ENCODE measurements around the gene TBC1D3B. TPM values are rescaled to one million over a fixed set of nuclear protein-coding genes. Genes with fewer than 3 reads are reported as not detected.
"Not testable (repeated sequence)": the region's sequence is repeated elsewhere in the genome, so short reads cannot be mapped to it uniquely, and the experiment has no call there.

TBC1D3B gene
- 10 to 100 TPM in 2 of 4 donors, 1 to 10 TPM in 2; 4.5 to 22.6 (median 12.3) TPM for polyA plus RNA-seq (ENCODE audit: insufficient read length in 4 of 4)

DNA sequence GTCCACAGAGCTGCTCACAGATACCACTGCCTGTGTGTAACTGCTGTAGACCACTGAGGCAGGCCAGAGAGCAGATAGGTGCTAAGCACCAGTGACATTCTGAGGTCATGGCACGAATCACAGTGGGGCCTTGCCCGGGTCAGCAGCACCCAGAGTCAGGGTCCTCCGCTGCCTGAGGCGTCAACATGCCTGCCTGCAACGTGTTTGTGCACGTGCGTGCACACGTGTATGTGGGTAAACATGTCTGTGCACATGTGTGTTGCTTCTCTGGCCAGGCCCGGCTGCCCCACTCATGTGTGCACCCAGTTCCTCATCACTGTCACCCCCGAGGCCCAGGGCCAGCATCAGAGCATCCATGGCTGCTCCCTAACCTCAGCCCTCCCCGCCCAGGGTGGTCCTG lies at the start of gene TBC1D3B:
Gene TBC1D3B (minus strand): TSS at position 101 of the 400 bp plus-strand sequence. CDS start 1,586 bp downstream, outside the sequence.
- not testable (repeated sequence) for DNase-seq (ENCODE audit: low read depth in 4 of 4, low spot score in 2 of 4)

DNA sequence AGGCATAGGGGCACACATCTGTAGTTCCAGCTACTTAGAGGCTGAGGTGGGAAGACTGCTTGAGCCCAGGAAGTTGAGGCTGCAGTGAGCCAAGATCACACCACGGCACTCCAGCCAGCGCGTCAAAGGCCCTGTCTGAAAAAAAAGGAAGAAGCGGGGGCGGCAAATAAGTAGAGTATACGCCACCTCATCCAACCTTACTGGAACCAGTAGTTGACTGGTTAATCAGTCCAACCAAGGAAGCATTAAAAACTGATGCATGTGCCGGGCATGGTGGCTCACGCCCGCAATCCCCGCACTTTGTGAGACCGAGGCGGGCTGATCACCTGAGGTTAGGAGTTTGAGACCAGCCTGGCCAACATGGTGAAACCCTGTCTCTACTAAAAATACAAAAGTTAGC lies 46.5 kb upstream of the TBC1D3B start:
- DNase-seq (ENCODE audit: low read depth in 4 of 4, low spot score in 2 of 4), result not testable (repeated sequence)

DNA sequence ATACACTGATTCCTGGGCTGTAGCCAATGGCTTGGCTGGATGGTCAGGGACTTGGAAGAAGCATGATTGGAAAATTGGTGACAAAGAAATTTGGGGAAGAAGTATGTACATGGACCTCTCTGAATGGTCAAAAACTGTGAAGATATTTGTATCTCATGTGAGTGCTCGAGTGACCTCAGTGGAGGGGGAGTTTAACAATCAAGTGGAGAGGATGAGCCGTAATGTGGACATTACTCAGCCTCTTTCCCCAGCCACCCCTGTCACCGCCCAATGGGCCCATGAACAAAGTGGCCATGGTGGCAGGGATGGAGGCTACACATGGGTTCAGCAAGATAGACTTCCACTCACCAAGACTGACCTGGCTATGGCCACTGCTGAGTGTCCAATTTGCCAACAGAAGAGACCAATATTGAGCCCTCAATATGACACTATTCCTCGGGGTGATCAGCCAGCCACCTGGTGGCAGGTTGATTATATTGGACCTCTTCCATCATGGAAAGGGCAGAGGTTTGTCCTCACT lies 45.2 kb upstream of the TBC1D3B start:
- not testable (repeated sequence) for DNase-seq (ENCODE audit: low read depth in 4 of 4, low spot score in 2 of 4)

DNA sequence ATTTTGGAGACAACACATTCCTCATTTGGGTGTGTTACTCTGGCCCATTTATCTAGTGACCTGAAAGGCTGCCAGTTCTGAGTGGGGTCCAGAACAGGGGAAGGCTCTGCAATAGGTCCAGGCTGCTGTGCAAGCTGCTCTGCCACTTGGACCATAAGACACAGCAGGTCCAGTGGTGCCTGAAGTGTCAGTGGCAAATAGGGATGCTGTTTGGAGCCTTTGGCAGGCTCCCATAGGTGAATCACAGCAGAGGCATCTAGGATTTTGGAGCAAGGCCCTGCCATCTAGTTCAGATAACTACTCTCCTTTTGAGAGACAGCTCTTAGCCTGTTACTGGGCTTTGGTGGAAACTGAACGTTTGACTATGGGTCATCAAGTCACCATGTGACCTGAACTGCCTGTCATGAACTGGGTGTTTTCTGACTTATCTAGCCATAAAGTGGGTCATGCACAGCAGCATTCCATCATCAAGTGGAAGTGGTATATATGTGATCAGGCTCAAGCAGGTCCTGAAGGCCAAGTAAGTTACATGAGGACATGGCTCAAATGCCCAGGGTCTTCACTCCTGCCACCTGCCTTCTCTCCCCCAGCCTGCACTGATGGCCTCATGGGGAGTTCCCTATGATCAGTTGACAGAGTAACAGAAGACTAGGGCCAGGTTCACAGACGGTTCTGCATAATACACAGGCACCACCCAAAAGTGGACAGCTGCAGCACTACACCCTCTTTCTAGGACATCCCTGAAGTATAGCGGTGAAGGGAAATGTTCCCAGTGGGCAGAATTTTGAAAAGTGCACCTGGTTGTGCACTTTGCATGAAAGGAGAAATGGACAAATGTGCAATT lies 44.5 kb upstream of the TBC1D3B start:
- not testable (repeated sequence) for DNase-seq (ENCODE audit: low read depth in 4 of 4, low spot score in 2 of 4)

DNA sequence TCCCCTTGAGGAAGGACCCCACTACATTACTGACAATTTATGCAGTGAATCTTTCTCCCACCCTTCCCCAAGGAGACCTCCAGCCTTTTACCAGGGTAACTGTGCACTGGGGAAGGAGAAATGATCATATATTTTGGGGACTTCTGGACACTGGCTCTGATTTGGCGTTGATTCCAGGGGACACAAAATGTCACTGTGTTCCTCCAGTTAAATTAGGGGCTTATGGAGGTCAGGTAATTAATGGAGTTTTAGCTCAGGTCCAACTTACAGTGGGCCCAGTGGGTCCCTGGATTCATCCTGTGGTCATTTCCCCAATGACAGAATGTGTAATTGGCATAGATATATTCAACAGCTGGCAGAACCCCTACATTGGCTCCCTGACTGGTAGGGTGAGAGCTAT lies 43.1 kb upstream of the TBC1D3B start:
- not testable (repeated sequence) for DNase-seq (ENCODE audit: low read depth in 4 of 4, low spot score in 2 of 4)

DNA sequence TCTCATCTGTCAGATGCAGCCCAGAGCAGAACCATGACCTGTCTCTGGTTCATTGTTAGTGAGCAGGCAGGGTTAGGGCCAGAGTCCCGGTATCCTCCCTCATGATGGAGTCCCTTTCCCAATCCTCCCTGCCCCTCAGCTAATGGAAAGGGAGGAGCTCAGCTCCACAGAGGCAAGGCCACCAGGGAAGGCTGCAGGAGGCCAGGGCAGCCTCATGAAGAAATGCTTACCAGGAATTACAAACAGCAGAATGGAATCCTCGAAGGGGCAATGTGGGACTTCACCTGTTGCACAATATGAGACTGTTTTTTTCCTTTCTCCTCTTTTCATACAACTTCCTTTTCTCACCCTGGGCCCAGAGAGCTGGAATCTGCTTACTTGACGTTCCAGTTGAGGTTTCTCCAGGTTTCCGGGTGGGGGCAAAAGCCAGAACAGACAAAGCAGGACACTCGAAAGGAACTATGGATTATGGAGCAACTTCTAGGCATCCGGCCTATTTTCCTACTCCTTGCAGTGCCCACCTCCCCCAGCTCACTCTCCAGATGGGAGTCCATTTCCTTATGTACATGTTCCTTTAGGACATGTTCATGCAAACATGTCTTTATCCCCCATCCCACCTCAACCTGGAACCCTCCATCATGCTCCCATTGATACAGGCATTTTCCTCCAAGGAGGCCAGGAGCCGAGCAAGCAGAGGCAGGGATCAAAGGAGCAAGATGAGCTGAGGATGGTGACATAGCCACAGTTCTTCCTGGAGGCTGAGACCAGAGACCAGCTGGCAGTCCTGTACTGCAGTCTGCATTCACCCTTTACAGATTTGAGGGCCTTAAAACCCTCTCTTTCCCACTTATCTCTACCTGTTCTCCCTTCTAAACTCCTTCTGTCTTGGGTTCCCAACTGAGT lies 39.2 kb upstream of the TBC1D3B start:
- DNase-seq (ENCODE audit: low read depth in 4 of 4, low spot score in 2 of 4), result not testable (repeated sequence)

DNA sequence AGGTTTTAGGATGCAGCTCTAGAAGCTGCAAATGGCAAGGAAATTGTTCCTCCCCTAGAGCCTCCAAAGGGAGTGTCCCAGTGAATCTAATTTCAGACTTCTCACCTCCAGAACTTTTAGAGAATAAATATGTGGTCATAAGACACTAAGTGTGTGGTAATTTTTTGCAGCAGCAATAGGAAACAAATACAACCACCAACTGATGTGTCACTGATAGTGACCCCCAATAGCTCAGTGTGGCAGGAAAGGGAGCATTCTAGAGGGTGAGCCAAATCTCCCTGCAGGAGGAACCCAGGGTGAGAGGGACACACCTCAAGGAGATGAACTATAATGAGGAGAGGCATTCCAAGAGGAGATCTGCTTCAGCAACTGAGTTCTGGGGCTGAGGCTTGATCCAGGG lies 38.5 kb upstream of the TBC1D3B start:
- DNase-seq (ENCODE audit: low read depth in 4 of 4, low spot score in 2 of 4), result no peak

DNA sequence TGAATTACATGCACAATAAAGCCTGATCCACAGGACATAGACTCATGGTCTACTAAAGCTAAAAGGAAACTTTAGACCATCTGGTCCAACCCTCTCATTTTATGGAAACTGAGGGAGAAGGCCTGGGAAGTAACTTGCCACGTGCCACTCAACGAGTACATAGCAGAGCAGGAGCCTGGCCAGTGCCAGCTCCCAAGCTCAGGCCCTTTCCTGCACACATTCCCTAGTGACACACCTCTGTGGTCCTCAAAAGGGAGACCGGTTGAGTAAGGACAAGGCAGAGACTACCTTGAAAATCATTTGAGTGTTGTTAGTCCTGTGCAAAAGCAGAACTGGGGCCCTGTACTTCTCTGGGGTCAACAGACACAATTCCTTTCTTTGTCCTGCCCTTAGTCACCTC lies 37.3 kb upstream of the TBC1D3B start:
- DNase-seq (ENCODE audit: low read depth in 4 of 4, low spot score in 2 of 4), result no peak

DNA sequence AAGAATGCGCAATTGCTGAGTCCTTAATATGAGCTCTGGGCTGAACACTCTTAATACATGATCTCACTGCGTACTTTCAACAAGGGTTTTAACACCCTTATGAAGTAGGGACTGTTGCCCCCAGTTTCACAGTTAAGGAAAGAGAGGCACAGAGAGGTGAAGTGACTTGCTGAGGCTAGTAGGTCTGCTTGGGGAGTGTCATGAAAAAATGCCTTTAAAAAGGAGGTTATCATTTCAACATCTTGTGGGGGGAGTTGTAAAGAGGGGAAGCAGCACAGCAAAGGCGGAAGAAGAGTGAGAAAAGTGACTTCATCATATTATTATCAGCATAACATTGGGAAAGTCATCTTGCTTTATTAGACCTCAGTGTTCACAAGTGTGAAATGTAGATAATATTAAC lies 36.5 kb upstream of the TBC1D3B start:
- no peak for DNase-seq (ENCODE audit: low read depth in 4 of 4, low spot score in 2 of 4)

DNA sequence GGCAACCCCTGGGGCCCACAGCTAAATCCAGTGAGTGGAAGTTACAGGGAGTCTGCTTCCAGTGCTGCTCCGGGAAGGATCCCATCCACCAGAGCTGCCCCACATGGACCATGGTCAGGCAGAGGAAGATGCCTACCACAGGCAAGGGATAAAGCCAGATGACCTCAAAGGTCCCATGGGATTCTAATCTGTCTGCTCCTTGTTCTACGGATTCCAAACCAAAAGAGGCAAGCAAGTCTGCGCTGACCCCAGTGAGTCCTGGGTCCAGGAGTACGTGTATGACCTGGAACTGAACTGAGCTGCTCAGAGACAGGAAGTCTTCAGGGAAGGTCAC lies 35.8 kb upstream of the TBC1D3B start:
- DNase-seq (ENCODE audit: low read depth in 4 of 4, low spot score in 2 of 4), result no peak

DNA sequence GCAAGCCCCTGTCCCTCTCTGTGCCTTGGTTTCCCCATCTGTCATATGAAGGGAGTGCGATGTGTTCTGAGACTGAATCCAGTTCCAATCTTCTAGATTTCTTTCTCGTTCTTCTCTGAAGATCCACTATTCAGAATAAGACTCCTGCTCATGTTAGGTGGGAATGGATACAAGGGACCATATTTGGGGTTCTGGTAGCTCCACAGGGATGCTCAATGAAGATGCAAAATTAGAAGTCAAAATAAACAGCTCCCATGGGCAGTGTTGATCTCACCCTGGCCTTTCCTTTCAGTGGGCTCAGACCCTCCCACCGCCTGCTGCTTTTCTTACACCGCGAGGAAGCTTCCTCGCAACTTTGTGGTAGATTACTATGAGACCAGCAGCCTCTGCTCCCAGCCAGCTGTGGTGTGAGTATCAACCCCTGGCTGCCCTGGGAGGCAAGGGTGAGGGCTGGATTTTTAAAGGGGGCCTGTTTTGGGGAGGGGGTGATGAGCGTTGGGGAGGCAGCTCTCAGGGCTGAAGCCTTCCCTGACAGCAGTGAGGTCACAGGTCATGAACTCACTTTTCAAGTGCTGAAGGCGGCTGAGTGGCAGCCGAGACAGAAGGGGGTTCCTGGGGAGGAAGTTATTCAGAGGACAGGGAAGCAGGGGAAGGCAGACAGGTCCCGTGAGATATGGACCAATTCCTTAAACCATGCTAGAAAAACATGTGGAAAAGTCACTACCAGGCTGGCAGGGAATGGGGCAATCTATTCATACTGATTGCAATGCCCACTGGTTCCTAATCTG lies 35.2 kb upstream of the TBC1D3B start:
- not testable (repeated sequence) for DNase-seq (ENCODE audit: low read depth in 4 of 4, low spot score in 2 of 4)

DNA sequence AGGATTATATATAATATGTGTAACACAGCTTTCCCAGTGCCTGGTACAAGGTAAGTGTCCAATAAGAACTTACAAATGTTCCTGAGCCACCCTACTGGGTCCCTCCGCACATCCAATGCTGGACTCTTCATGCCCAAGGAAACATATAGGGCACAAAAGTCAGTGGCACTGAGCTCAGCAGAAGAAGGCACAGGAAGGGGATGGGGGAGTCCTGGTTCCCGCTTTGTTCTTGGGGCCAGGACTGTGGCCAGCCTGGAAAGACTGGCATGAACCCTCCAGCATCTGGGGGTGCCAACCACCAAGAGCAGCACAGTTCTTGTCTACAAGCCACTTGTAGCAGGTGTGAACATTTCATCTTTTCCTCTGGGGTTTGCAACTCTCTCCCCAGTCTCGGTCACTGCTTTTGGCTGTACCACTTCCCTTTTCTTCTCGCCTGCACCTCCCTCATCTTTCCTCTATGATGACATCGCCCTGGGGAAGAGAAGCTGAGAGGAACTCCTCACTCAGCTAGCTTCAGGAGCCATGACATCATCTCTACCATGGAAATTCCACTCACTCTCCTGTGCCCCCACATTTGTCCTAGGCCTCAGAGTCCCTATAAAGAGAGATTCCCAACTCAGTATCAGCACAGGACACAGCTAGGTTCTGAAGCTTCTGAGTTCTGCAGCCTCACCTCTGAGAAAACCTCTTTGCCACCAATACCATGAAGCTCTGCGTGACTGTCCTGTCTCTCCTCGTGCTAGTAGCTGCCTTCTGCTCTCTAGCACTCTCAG lies 34.2 kb upstream of the TBC1D3B start, which contains the start of gene CCL4L2:
Gene CCL4L2 (plus strand): TSS at position 625 of the 773 bp plus-strand sequence.
- not testable (repeated sequence) for DNase-seq (ENCODE audit: low read depth in 4 of 4, low spot score in 2 of 4)

DNA sequence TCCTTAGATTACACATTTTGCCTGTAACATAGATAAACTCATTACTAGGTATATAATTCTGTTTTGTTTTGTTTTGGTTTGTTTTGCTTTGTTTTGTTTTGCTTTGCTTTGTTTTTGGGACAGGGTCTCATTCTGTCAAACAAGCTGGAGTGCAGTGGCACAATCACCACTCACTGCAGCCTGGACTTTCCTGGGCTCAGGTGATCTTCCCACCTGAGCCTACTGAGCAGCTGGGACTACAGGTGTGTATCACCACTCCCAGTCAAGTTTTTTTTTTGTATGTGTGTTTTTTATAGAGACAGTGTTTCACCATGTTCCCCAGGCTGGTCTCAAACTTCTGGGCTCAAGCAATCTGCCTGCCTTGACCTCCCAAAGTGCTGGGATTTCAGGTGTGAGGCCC lies 33.1 kb upstream of the TBC1D3B start:
- no peak for DNase-seq (ENCODE audit: low read depth in 4 of 4, low spot score in 2 of 4)

DNA sequence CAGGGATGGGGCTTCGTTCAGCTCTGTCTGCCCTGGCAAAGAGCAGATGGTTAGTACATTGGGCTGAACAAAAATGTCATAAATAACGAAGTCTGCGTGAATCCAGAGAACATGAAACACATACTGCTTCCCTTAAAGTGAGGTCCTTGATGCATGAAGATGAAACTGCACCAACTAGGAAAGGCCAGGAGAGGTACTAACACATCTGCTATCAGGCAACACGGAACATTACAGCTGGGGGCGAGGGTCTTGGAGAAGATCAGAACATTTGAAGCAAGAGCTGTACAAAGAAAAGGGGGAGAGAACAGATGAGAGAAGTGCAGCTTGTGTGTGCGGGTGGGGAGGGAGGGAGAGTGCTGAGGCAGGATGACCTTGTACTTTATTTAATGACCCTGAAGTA lies 30.9 kb upstream of the TBC1D3B start:
- not testable (repeated sequence) for DNase-seq (ENCODE audit: low read depth in 4 of 4, low spot score in 2 of 4)

DNA sequence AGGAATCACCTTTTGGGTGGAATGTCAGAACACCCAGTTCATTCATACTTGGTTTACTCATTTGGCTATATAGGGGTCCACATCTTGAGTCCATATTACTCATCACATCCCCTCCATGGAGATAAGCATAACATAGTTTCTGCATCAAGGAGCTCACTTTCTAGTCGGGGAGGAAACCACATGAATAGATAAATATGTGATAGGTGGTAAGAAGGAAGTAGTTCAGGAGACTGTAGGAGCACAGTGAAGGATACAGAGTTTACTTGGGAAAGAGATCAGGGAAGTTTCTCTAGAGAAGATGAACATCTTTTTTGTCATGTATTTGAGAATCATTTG lies 30.0 kb upstream of the TBC1D3B start:
- not testable (repeated sequence) for DNase-seq (ENCODE audit: low read depth in 4 of 4, low spot score in 2 of 4)

DNA sequence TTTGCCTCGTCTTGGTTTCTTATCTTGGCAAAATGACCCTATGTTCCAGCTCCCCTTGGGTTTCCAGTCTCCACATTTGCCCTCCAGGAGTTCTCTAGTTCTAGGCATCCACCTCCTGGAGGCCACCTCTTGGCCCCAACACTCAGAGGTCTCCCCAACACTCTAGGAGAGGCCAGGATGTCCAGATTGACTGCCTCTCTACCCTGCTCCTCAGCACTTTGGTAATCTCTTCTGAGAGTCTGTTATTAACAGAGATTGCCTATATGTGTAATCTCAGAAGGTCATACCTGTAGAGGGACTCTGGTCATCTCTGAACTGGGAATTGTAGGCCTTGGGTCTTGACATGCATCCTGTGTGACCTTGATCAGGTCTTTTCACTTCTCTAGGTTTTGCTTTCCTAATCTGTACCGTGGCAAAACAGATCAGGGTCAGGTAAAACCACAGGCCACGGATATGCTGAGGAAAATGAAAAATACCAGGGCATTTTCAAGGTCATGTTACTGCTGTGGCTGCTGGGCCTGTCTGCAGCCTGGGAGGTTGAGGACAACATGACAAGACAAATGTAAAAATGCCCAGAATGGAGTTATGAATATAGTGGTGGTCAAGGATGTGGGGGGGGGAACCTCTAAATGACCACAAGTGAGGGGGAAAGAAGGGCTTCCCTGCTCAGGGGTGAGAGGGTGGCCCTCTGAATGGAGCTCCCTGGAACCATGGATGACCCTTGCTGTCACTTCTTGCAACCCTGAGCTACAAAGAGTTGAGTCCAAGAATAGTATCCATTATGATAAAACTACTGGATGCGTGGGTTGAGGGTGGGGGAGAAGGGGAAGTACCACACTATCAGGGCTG lies 29.4 kb upstream of the TBC1D3B start:
- DNase-seq (ENCODE audit: low read depth in 4 of 4, low spot score in 2 of 4), result no peak

DNA sequence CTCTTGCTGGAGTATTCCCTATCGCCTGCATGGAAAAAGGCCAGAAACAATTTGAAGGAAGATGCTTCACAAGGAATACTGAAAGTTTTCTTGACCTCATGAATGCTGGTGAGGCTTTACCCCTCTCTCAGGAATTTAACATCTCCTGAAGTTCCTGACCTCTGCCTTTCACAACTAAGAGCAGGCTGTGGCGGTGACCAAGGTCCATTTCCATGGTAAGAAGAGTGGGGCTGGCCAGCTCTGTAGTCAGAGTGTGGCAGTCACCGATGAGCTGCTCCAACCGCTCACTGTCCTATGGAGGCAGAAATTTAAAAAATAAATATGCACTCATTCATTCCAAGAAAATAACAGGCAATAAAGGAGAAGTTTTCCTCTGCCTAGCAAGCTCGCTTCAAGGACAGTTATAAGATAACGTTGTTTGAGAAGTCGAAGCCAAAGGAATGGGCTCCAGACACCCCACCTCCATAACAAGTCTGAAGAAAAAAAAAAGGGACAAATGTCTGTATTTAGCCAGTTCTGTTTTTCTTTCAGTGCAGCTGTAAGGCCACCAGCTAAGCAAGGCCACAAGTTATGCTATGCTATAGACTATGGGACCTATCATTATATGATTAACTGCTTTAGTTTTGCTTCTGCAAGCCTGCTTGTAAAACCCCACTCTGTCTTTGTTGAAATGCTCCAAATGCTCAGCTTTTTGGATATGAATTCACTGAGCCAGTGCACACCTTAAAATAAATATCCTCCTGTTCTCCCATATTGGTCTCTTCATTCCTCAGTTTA lies 28.5 kb upstream of the TBC1D3B start:
- DNase-seq (ENCODE audit: low read depth in 4 of 4, low spot score in 2 of 4), result no peak

DNA sequence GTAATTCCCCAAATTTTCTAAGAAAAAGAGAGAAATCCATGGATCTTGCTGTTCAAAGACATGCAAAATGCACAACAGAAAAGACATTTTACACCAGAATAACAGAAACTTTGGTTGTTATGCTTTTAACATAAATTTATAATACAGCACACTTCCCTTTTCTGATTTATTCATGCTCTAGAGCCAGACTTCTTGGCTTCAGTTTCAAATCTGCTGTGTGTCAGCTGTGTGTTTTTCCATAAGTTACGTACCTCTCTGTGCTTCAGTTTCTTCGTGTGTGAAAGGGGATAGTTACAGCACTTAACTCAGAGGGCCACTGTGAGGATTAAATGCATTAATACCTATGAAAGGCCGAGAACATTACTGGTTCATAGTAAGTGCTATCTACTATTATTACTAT lies 26.9 kb upstream of the TBC1D3B start:
- no peak for DNase-seq (ENCODE audit: low read depth in 4 of 4, low spot score in 2 of 4)

Measured in left renal cortex interstitium (tissue), 4 donors.